Activated T-cell treated with anti-CD3 and anti-CD28 coated beads, Interleukin-2, amount 50 U/mL, for 48 hours (primary cell): Measurements from ENCODE around the gene GSTT2.
"Not testable (repeated sequence)": the region's sequence is repeated elsewhere in the genome, so short reads cannot be mapped to it uniquely, and the experiment has no call there.

ENCODE experiments used
- DNase-seq, 2 experiments: peaks; one replicate each; pipeline ENCODE4 v3.0.0-alpha.2; 2020

Gene GSTT2

GRCh38 chr22:23974836-23975352 is 5.0 kb upstream of the GSTT2 start:
- DNase-seq = not testable (repeated sequence)

GRCh38 chr22:23977304-23977703 is 2.6 kb upstream of the GSTT2 start:
- DNase-seq = not testable (repeated sequence)

GRCh38 chr22:23980567-23980966 is 633 bp downstream of the GSTT2 start:
- DNase-seq = not testable (repeated sequence)

- DNase-seq = peak; percentile 34 to 39
Observed at GRCh38 chr22:23984430-23984829, 4.5 kb downstream of the GSTT2 start.

- DNase-seq = not testable (repeated sequence)
Observed at GRCh38 chr22:23986089-23986488, 6.2 kb downstream of the GSTT2 start.

- not testable (repeated sequence) for DNase-seq
Observed at GRCh38 chr22:23986538-23987178, 6.7 kb downstream of the GSTT2 start.

- DNase-seq = not testable (repeated sequence)
Observed at GRCh38 chr22:23989583-23990244, 9.8 kb downstream of the GSTT2 start.

GRCh38 chr22:23993080-23993479 is 13.1 kb downstream of the GSTT2 start:
- DNase-seq = not testable (repeated sequence)

GRCh38 chr22:23993581-23994177 is 13.7 kb downstream of the GSTT2 start:
- DNase-seq = not testable (repeated sequence)

GRCh38 chr22:23997092-23997491 is 17.2 kb downstream of the GSTT2 start:
- no peak for DNase-seq

GRCh38 chr22:23999779-24000178 is 19.8 kb downstream of the GSTT2 start:
- DNase-seq = not testable (repeated sequence)

GRCh38 chr22:24001314-24001713 is 21.4 kb downstream of the GSTT2 start:
- no peak for DNase-seq

GRCh38 chr22:24002272-24002671 is 22.3 kb downstream of the GSTT2 start:
- DNase-seq = no peak

GRCh38 chr22:24002851-24003250 is 22.9 kb downstream of the GSTT2 start:
- no peak for DNase-seq

GRCh38 chr22:24003887-24004286 is 24.0 kb downstream of the GSTT2 start:
- no peak for DNase-seq

- DNase-seq = no peak
Observed at GRCh38 chr22:24005201-24005600, 25.3 kb downstream of the GSTT2 start, which contains the start of gene GSTT4. GSTT4 (minus strand) TSS chr22:24005453; CDS start chr22:24005356, 97 bp downstream.

GRCh38 chr22:24006207-24006913 is 26.4 kb downstream of the GSTT2 start:
- DNase-seq = no peak

- DNase-seq = no peak
Observed at GRCh38 chr22:24006914-24007214, 26.9 kb downstream of the GSTT2 start.

GRCh38 chr22:24007253-24008021 is 27.5 kb downstream of the GSTT2 start:
- DNase-seq = no peak

- DNase-seq = no peak
Observed at GRCh38 chr22:24008022-24008283, 28.0 kb downstream of the GSTT2 start.

- DNase-seq = no peak
Observed at GRCh38 chr22:24008381-24009226, 28.7 kb downstream of the GSTT2 start.
